Nucleus accumbens (tissue), 56 donors: ENCODE measurements around the gene NTN4.
"Not testable (repeated sequence)": the region's sequence is repeated elsewhere in the genome, so short reads cannot be mapped to it uniquely, and the experiment has no call there.

Source experiments
- DNase-seq, 56 donors: peaks; one replicate each; lab custom pipeline; 2025; lab: John Stamatoyannopoulos, UW

NTN4 gene

DNA sequence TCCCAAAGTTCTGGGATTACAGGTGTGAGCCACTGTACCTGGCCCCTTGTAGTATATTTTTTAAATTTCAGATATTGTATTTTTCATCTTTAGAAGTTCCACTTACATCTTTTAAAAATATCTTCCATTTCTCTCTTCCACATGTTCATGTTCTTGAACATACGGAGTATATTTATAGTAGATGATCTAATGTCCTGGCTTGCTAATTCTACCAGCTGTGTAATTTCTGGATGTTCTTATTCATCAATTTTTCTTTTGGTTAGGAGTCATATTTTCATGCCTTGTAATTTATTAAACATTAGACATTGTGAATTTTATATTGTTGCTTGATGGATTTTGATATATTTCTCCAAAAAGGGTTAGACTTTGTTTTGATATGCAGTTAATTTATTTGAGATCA, 30.8 kb downstream of the NTN4 start:
- DNase-seq: no peak

- no peak for DNase-seq
Observed at GRCh38 chr12:95759039-95759438, 31.5 kb downstream of the NTN4 start.

GRCh38 chr12:95756362-95756761, 34.2 kb downstream of the NTN4 start:
- no peak for DNase-seq

DNA sequence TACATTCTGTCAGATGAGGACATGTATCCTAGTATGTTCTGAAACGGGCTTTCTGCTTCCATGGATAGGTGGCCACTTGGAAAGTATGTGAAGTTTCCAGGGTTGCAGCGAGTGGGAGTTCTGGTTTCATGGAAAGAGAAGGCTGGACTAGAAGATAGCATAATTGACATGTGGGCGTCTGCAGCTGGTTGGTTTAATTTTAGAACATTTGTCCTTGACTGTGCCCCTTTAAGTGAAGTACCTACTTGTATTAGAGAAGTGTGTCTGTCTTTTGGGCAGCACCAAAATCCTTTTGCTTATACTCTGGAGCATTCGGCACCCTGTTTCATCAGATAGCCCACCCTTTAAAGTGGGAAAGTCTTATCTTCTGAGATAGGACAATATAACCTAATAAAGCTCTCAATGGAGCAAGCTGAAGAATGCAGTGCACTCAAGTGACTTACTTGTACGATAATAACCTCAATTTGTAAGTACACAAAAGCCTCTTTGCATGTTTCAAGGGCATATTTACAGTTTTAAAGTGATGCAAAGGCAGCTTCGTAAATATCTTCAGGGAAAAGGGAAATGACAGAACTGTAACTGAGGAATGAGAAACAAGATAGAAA, 35.2 kb downstream of the NTN4 start:
- DNase-seq: no peak

DNA sequence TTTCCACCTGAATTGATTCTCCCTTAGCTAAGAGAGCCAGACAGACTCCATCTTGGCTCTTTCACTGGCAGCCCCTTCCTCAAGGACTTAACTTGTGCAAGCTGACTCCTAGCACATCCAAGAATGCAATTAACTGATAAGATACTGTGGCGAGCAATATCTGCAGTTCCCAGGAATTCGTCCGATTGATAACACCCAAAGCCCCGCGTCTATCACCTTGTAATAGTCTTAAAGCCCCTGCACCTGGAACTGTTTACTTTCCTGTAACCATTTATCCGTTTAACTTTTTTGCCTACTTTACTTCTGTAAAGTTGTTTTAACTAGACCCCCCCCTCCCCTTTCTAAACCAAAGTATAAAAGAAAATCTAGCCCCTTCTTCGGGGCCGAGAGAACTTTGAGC, 44.5 kb downstream of the NTN4 start:
- not testable (repeated sequence) for DNase-seq

DNA sequence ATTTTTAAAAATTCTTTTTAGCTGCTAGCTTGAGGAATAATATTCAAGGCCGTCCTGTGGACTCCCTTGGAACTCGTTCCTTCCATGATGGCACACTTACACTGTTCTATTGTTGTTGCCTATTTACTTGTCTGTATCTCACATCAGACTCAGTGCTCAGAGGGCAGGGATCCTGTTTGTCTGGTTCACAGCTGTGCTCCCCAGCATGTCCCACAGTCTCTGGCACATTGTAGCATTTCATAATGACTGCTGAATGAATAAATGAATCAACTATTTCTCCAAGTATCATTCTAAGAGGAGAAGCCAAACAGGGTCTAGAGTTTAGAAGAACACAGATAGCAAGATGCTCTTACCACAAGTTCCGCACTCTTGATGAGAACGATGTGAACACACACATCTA, 48.0 kb downstream of the NTN4 start:
- DNase-seq: peak in 43 of 56 donors; percentile 2 to 84 (median 30)

- DNase-seq: no peak
Observed at GRCh38 chr12:95741635-95742034, 48.9 kb downstream of the NTN4 start.

GRCh38 chr12:95740751-95741150, 49.8 kb downstream of the NTN4 start:
- DNase-seq: no peak

DNA sequence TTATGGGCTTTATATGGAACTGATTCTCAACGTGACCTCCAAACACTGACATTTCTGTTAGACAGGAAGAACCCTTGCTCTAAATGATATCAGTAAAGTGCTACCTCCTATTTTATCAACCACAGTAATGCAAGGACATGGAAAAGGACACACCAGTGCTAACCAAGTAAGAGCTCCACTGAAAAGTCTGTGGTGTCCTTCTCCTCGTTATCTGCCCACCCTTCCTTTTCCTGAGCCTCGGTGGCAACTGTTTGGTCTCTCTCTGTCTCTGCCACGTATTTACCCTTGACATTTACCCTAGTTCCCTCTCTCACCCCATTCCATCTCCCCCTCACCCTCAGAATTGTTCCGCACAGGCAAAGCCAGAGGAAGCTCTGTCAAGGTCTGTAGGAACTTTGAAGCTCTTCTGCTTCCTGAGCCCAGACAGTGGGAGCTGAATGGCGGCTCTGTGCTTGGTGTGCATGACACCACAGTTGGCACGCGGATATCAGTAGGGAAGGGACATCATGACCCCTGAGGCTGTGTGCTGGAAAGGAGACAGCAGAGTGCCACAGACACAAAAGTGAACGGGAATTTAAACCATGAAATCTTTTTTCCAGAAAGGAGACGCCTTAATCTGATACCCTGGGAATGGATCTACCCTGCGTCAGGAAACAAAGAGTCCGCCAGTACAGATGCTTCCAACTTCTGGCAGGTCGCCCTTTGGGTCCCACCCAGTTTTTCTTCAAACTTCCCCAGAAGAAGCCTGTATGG, 50.8 kb downstream of the NTN4 start:
- peak in 45 of 56 donors; percentile 1 to 80 (median 30) for DNase-seq

- DNase-seq: peak in 3 of 56 donors; percentile 1 to 14 (median 2)
Observed at GRCh38 chr12:95738024-95738611, 52.4 kb downstream of the NTN4 start.

DNA sequence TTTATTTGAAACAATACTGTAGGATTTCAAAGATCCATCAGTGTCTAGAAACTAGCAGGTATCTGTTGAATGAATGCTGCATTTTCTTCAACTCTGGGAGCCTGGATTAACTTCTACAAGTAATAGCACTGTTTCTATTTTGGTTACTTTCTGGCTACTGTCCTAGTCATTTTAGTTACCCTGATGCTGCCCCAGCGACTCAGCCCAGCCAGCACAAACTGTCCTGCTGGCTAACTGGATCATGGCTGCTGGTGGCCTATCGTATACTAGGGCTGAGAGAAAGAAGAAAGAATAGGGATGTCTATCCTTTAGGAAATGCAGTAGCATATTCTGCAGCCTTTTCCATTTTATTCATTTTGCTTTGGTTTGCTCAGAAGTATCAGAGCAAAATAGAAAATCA, 53.9 kb downstream of the NTN4 start:
- DNase-seq: no peak

DNA sequence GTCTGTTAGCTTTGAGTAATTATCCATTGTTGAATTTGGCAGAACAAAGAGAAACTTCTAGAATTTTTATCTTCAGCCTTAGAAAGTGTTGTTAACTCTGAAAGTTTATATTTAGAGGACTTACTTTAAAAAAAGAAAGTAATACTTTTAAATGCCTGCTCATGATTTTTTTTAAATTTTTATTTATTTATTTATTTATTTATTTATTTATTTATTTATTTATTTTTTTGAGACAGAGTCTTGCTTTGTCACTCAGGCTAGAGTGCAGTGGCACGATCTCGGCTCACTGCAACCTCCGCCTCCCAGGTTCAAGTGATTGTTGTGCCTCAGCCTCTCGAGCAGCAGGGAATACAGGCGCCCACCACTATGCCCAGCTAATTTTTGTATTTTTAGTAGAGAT, 54.8 kb downstream of the NTN4 start:
- DNase-seq: not testable (repeated sequence)

DNA sequence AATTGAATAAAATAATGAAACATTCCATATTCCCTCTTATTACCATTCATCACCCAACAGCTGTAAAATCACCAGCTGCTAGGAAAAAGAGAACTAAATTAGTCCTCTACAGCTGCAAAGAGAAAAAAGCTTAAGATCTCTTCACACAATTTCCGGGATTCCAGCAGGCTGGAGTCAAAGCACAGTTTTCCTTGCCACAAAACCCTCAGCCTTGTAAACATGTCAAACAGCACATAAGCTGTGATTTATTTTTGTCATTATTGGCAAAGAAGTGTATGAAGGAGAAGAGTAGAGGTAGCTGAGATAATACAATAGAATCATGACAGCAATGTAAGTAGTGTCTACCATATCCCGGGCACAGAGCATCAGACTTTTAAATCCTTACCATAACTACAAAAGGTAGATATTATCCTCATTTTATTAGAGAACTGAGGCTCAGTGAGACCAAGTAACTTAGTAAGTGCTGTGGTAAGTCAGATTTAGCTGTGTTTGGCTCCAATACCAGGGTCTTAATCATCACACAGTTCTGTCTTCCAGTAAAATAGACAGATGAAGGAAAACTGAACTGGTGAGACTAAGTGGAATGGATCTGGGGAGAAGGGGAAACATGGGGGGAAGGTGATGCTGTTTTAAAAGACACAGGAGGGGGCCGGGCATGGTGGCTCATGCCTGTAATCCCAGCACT, 57.3 kb downstream of the NTN4 start:
- no peak for DNase-seq

- DNase-seq: no peak
Observed at GRCh38 chr12:95731519-95731958, 59.0 kb downstream of the NTN4 start.

DNA sequence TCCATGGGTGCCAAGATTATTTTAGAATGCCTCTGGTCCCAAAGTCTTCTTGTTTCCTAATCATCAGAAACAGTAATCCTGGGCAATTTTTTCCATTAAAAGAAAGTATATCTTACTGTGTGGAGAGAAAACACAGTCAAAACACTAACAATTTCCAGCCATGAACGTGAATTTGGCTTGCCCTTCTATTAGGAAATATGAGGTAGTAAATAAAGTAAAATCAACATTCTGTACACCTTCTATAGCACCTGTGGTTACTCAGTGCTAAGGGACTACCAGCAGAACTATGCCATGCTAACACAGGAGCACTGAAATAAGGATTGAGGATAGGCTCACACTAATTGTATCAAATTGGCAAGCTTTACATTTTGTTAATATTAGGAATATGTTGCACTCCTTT, 60.1 kb downstream of the NTN4 start:
- no peak for DNase-seq

- no peak for DNase-seq
Observed at GRCh38 chr12:95726903-95727302, 63.7 kb downstream of the NTN4 start.

DNA sequence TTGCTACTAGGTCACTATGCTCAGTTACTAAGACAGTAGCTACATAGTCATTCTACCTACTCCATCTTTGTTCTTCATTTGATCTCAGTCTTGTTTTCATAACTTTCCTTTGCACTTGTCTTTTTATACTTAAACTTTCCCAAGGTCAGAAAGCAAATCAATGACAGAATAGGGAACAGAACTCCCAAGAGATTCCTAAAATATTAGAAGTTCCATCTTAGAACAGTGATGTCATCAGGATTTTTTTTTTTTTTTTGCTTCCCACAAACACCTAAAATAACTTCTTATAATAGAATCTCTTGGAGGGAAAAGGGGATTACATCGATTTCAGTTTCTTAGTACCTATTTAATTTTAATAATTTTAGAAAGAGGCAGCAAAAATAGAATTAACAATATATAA, 65.8 kb downstream of the NTN4 start:
- DNase-seq: no peak

DNA sequence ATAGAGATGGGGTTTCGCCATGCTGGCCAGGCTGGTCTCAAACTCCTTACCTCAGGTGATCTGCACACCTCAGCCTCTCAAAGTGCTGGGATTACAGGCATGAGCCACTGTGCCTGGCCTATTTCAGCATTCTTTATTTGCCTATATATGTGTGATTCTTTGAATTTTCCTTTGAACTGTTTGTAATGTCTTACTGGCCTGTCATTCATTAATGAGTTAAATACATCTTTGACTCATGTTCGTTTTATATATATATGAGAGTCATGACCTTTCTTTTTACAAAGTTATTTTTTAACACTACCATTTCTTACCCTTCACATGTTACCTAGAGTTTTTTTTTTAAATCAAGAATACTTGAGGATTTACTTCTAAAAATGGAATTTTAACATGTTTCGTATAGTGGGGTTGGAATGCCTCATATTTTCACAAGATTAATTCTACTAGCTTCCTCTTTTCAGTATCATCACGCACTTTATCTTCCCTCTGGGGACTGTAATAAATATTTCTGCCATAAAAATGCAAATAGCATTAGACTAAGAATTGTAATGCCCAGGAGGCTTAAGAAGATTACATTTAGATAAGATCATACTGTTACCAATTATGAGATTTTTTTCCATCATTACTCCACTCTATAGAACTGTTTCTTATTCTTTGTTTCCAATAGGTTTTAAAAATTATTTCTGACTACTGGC, 66.7 kb downstream of the NTN4 start:
- no peak for DNase-seq

GRCh38 chr12:95721320-95721719, 69.2 kb downstream of the NTN4 start:
- DNase-seq: no peak

- DNase-seq: no peak
Observed at GRCh38 chr12:95720146-95720545, 70.4 kb downstream of the NTN4 start.

GRCh38 chr12:95718772-95719171, 71.8 kb downstream of the NTN4 start:
- DNase-seq: no peak
